Esophagus mucosa (tissue), 1 donor: Measurements from ENCODE around the gene ELMOD3. TPM values are rescaled to one million over a fixed set of nuclear protein-coding genes. Genes with fewer than 3 reads are reported as not detected.
"Not testable (repeated sequence)": the region's sequence is repeated elsewhere in the genome, so short reads cannot be mapped to it uniquely, and the experiment has no call there.

Experiments used
- ATAC-seq: fragments of 200-7000 bp; cut with Tn5 transposase; one replicate; pipeline ENCODE4 v1.9.1; 2020
- total RNA-seq: library from RNA; stranded (reverse); gene quantifications from one replicate; pipeline ENCODE4 v1.2.4, GENCODE V29; 2023
- donor health status: DM: yes; HTN: yes; CAD: no.

Gene ELMOD3
- total RNA-seq, 1 donor from 2014 or later, result 8.1 TPM

DNA sequence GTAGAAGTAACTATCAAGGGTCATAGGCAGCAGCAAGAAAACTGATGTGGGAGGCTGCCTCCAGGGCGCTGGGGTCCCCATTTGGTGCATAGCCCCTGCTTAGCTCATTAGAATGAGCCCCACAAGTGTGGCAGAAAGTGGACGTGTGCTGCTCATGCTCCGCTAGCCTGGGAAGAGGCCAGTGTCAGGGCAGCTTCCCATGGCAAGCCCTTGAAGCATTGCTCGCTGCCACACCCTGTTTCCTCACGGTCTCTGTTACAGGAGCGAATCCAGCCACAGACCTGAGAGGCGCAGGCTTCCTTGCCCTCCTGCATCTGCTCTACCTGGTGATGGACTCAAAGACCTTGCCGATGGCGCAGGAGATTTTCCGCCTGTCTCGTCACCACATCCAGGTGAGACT lies 22.5 kb downstream of the ELMOD3 start:
- peak; percentile 71 for ATAC-seq

DNA sequence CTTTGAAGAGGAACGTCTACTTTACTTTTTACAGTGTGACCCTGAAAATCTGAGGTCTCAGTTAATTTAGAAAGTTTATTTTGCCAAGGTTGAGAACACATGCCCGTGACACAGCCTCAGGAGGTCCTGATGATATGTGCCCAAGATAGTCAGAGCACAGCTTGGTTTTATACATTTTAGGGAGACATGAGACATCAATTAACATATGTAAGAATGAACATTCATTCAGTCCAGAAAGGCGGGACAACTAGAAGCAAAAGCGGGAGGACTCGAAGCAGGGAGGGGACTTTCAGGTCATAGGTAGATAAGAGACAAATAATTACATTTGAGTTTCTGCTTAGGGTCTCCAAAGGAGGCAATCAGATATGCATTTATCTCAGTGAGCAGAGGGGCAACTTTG lies 23.7 kb downstream of the ELMOD3 start:
- no peak for ATAC-seq

DNA sequence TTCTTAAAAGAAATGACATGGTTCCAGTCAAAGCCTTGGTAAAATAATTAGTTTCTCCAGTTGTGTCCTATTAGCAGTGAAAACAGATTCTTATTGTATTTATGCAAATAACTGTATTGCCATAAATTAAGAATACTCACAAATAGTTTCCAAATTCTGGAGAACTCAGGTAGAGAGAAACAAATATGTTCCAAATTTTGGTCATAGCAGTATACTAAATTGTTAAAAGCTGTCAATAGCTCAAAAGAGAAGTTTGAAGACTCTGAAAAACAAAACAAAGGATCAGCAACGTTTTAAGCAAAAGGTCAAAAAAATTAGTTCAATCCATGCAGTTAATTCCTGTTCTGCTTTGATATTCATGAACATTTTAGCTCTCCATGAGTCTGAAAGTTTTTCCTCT lies 25.5 kb downstream of the ELMOD3 start:
- no peak for ATAC-seq

DNA sequence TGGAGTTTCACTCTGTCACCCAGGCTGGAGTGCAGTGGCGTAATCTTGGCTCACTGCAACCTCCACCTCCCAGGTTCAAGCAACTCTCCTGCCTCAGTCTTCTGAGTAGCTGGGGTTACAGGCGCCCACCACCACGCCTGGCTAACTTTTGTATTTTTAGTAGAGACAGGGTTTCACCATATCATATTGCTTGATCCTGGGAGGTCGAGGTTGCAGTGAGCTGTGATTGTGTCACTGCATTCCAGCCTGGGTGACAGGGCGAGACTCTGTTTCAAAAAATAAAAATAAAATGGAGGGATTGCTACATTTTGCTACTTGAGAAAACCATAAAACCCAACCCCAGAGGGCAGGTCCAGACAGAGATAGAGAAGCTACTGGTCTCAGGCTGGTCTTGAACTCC lies 28.6 kb downstream of the ELMOD3 start:
- ATAC-seq, result not testable (repeated sequence)

DNA sequence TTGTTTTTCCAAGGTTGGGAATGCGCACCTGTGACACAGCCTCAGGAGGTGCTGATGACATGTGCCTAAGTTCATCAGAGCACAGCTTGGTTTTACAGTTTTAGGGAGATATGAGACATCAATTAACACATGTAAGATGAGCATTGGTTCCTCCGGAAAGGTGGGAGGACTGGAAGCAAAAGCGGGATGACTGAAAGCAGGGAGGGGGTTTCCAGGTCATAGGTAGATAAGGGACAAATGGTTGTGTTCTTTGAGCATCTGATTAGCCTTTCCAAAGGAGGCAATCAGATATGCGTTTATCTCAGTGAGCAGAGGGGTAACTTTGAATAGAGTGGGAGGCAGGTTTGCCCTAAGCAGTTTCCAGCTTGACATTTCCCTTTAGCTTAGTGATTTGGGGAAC lies 29.3 kb downstream of the ELMOD3 start:
- no peak for ATAC-seq

DNA sequence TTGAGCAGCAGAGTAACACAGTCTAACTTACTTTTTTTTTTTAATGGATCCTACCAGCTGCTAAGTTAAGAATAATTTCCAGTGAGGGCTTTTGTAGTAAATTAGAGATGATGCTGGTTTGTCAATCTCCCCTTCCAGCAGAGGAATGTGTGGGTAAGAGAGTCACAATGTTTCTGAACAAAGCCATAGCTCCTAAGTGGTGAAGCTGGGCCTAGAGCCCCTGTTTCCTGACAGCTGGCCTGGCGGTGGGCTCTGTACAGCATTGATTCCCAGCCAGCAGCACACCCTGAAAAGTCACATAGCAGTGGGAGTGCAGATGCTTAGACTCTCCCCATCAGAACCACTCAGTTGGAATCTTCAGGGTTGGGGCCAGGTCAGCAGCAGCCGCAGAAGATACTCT lies 31.2 kb downstream of the ELMOD3 start:
- ATAC-seq, result no peak

DNA sequence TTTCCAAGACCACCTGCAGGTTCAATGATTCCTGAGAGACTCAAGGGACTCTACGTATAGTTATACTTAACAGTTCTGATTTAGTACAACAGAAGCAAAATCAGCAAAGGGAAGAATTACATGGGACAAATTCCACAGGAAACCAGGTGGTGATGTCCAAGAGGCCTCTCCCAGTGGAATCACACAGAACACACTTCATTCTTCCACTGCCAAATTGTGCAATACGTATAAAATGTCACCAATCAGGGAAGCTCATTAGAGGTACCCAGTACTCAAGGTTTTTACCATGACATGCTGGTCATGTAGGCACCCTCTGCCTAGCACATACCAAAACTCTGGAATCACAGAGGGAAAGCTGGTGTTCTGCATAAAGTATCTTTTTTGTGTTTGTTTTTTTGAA lies 33.2 kb downstream of the ELMOD3 start:
- no peak for ATAC-seq

DNA sequence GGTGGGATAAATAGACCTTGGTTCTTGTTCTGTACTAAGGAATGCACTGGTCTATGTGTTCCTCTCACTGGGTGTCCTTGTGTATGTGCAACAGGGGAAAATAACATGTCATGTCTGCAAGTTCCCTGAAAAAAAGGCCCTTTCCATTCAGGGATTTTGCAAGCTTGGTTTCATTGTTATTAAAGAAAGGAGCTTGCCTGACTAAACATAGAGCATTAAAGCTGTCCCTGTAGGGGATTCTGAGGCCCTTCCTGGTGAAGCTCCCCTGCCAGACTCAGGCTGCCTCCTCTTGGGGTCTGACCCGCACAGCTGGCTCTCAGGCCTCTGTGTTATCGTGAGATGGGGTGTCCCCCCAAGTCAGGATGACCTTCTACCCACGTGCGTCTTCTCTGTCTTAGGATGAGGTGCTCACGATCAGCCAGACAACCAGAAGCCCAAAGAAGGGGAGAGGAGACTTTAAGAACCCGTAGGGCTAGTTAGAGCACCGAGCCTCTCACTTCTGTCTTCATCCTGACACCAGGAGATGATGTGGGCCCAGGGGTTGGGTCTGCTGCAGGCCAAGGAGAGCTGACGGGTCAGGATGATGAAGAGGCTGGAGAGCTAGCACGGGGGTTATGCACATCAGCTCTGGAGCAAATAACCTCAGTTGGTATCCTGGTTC lies 34.4 kb downstream of the ELMOD3 start:
- ATAC-seq, result no peak

DNA sequence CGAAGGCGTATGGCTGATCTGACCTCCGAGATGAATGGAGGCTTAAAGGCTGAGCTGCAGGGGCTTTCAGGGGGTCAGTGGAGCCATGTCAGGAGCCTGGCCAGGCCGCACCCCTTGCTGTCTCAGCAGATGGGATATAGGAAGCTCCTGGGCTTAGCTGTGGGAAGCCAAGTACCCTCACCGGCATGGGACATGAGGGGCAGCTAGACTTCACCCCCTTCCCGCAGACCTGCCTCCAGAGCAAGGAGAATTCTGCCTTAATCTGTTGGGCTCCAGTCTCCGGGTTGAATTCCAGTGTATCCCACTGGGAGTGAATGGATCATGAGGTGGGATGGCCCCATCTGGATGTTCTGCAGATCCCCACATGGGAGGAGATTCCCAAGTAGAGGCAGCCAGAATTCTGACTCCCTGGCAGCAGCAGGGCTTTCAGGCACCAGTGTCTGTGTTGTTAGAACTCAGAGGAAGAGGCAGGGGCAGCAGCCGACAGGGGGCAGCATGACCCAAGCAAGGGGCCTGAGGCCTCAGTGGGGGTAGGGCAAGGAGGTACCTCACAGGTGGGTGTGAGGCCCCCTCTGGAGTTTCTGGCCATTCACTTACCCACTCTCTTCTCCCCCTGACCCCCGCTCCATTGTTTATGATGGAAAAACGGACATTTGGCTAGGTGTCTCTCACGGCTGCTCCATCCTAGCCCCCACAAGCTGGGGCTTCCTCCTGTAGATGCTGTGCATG lies 36.5 kb downstream of the ELMOD3 start:
- peak; percentile 61 for ATAC-seq

DNA sequence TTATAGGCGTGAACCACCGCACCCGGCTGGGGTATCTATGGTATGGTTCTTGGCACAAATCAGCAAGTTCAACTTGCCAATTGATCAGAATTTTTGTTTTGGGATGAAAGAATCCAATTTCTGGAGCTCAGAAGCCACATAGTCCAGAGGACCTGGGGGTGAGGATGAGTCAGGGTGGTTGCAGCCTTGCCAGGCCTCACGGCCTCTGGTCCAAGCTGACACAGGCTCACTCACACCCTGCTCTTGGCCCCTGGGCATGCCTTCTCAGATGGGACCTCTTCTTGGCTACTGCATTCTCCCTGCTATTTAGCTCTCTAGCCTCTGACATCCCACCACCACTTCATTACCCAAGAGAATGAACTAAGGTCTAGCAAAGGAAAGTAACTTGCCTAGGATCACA lies 39.3 kb downstream of the ELMOD3 start:
- no peak for ATAC-seq

DNA sequence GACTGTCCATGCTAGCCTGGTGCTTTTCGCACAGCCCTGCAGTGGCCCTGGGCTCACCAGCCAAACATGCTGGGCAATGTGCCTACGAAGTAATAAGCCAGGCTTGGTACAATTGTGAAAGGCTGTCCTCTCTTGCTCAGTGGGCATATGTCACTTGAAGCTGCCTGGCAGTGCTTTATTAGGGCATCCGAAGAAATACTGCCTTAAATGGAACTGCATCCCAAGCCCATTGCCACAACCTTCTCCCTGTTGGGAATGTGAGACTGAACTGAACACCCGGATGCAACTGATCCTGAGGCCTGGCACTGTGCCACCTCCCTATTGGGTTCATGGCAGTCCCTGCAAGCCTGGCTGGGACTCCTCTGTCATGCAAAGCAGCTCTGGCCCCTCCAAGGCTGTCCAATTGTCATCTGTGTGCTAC lies 39.7 kb downstream of the ELMOD3 start:
- ATAC-seq, result no peak

DNA sequence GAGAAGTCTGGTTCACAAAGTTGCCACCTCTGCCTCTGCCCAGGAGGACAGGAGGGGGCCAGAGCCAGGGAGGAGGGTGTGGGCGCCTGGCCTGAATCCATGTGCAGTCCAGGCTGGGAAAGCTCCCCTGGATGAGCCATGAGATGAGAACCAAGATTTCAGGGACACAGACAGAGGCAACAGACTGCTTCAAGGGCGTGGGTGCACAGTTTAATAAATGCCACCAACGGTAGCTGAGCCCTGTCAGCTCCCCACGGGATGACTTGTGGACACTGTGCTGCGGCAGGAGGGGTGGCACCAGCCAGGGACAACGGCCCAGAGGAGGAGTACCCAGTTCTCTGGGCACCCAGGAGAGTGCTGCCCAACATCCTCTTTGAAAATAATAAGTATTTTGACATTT lies 40.4 kb downstream of the ELMOD3 start:
- no peak for ATAC-seq

DNA sequence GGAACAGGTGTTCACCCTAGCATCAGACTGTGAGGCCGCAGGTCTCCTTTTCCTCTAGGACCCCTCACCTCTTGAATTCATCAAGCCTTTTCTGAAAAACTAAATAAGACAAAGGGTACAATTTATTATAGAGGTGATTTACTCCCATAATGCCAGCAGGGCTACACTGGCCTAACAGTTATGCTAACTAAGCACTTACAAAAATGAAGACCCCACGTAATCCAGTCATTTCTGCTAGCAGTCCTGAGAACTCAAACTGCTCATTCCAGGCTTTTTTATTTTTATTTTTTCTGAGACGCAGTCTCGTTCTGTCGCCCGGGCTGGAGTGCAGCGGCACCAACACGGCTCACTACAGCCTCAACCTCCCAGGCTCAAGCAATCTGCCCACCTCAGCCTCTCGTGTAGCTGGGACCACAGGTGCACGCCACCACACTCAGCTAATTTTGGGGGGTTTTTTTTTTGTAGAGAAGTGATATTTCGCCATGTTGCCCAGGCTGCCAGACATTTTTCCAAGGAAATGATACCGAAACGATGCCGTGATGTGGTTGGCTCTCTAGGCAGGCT lies 41.4 kb downstream of the ELMOD3 start:
- no peak for ATAC-seq

DNA sequence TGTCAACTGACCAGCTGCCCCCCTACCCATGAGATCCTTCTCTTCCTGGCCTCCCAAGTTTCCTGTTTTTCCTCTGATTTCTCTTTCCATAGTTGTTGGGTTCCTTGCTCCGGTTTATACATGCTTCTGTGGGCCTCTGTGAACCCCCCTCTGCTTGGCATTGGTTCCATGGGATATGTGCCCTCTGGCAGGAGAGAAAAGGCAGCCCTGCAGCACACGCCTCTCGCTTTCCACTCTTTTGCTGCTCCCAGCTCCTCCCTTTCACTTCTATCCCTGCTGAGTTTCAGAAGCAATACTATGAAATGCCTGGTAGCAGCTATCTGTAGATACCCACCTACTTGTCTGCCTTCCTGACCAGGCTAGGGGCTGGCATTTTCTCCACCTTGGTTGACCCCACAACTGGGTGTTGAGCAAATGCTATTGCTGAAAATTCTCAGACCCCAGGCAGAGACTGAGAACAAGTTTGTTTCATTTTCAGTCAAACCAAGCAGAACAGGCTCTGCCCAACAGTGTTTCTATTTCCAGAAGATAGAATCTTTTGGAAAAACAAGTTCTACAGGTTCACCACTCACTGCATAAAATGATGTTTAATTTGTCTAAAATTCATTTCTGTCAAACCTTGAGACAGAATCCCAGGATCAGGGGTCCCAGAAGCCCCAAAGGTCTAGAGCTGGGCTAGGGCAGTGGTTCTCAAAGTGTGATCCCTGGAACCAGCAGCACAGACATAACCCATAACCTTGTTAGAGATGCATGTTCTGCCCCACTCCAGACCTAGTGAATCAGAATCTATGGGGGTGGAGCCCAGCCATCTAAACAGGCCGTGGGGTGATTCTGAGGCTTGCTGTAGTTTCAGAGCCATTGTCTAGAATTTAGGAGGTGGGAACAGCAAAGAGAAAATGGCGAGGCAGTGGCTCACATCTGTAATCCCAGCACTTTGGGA lies 42.2 kb downstream of the ELMOD3 start:
- peak; percentile 68 for ATAC-seq

DNA sequence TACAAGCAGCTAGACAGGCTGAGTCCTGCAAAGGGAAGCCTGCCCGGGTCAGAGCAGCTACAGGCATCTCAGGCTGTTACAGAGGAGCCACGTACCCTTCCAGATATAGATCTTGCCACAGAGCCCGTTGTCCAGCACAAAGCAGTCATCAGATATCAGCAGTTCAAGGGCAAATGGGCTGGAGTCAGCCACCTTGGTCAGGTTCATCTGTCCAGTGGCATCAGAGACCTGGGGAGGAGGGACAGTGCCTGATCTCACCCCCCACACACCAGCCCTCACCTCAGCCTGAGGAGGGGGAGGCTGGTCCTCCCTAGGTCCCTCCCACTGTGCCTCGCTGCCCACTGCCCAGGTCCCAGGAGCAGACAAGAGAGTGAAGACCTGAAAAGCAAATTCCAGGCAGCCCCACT lies 43.4 kb downstream of the ELMOD3 start:
- peak; percentile 12 for ATAC-seq

DNA sequence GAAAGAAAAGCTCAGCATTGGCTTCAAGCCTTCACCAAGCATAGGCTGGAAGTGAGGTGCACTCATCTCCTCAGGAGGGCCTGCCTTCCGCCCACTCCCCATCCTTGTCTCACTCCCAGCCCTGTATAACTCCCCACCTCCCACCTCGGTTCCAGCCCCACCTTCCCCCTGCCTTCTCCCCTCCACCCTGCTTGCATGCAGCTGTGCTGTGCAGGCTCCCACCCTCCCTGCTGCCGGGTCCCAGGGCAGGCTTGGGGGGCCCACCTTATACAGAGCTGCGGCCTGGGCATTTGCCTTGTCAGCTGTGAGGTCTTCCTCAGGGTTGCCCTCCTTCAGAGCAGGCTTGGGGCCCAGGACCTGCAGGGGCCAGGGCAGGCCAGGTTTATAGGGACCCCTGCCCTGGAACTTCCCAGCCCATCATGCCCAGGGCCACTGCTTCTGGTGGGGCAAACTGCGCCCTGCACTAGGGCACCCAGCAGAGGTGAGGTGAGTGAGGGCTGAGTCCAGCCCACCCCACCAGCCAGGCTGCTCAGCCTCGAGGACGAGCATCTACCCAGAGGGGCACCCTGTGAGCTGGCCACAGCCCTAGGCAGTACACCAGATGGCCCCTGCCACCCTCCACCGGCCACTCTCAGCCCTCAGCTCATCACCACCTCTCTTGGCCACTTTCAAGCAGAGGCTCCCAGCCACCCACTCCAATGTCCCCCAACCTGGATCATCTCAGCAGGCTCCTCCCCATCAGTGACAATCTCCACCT lies 44.0 kb downstream of the ELMOD3 start:
- no peak for ATAC-seq

DNA sequence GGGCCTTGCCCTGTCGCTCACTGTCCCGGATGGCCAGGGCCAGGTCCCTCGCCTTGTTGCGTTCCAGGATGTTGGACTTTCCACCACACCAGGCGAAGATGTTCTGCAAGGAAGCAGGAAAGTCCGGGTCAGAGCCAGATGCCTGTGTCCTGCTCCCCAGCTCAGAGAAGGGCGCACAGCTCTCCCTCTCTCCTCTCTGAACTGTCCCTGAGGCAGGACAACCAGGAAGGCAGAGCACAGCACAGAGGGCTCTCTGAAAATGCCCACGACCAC lies 44.5 kb downstream of the ELMOD3 start:
- no peak for ATAC-seq

DNA sequence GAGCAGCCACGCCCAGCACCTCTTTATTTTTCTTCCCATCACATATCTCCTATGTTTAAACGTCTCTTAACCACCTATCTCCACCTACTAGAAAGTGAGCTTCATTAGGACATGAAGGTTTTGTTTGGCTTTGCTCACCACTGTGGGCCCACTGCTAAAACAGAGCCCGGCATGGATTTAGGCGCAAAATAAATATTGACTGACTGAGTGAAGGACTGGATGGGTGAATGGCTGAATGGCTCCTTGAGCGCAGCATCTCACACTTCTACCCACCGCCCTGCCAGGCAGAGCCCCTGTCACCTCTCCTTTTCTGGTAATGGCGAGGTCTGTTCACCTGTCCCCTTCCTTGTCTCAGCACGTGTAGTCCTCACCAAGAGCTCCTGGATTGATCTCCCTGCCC lies 45.5 kb downstream of the ELMOD3 start:
- ATAC-seq, result no peak

DNA sequence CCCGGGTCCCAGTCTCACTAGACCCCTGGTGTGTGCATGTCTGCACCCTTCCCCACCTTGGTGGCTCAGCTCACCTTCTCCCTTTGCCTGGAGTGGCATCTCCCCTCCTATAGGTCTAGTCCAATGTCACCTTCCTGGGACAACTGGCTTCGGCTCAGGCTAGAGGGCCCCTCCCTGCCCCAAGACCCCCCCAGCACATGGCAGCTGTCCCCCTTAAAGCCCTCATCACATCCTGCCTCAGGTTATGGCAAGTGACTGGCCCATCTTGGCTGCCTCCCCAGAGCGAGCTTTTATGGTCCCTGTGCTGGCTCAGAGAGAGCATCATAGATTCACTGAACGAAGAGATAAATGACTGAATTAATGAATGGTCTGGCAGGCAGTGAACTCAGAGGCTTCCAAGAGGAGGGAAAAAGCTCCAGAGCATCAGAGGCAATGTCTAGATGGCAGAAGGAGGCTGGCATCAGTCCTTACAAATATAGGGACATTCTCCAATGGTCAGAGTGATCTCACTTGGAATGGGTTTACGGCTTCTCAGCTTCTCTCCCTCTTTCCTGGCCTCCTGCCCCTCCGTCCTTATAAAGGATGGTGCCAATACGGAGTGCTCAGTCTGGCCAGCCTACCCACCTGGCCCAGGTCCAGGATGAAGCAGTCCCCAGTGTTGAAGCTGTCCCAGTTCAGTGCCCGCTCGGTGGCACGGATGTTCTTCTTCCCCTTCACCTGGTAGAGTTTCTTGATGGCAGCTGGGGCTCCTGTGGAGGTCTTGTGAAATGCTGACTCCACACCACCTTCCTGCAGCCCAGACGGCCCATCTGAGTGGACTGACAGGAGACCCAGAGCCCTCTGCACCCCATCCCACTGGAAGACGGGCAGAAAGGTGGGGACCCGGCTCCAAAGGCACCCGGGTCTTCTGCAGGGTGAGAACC lies 46.2 kb downstream of the ELMOD3 start:
- no peak for ATAC-seq

DNA sequence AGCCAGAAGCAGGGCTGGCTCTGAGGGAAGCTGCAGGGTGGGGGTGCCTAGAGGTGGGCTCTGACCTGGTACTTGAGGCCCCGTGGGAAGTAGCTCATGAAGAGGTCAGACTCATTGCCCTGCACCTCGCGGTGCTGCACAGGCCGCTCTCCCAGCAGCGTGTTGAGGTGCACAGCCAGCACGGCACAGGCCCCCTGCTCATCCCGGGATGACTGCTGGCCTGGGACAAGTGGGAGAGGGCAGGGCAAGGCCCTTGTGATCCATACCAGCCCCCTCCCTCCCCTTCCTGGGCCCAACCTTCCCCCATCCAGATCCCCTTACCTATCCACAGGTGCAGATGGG lies 46.9 kb downstream of the ELMOD3 start:
- no peak for ATAC-seq

DNA sequence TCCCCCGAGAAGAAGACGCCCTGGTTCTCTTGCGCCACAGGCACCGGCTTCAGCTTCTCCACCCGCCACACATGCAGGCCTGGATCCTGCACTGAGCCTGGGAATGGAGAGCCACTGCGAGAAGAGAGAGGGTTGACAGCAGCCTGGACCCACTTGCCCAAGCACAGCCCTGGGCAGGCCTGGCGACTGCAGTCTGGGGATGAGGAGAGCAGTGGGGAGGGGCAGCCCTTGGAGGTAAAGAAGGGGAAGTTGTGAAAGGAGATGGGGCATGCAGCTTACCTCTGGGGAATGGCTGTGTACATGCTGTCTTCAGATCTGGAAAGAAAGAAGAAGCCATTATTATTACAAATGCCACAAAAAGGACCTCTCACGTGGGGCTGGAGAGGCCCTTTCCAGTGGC lies 47.3 kb downstream of the ELMOD3 start:
- ATAC-seq, result no peak
